AML-193 (cell line): ENCODE measurements around the gene NETO2.
"Not testable (repeated sequence)": the region's sequence is repeated elsewhere in the genome, so short reads cannot be mapped to it uniquely, and the experiment has no call there.

Experiments used
- DNase-seq, 2 experiments: peaks; one replicate each; lab custom pipeline; 2025; lab: John Stamatoyannopoulos, UW

Gene NETO2

DNA sequence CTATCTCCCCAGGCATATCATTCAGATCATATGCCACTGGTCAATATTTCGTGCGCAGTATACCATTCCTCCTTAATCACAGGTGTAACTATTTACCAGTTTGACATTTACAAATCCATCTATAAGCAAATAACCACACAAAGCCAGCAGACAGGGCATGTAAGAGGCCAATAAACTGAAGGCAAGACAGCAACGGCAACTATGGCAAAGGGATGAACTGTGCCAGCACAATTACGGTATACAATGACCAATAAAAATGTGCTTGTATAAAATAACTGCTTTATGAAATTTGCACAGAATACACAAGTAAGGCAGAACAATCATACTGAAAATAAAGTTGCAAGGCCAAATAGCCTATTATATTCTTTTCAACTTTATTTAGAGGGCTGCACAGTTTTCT, 9.2 kb downstream of the NETO2 start:
- no peak for DNase-seq

DNA sequence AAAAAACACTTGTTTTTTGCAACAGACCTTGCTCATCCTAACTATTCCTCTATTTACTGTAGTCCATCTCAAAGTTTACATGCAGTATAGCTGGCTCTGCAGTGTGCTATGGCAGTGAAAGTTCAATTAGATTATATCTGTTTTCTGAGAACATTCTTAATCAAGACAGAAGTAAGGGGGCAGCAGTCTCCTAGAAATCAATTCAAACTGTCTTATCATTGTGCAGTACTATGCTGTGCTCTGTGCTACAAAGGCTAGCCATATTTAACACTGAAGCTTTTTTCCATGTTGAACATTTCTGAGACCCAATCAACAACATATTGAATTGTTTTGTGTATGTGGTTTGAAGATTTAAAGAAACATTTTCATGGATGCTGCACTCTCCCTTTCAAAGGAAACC, 11.4 kb downstream of the NETO2 start:
- DNase-seq, result no peak

DNA sequence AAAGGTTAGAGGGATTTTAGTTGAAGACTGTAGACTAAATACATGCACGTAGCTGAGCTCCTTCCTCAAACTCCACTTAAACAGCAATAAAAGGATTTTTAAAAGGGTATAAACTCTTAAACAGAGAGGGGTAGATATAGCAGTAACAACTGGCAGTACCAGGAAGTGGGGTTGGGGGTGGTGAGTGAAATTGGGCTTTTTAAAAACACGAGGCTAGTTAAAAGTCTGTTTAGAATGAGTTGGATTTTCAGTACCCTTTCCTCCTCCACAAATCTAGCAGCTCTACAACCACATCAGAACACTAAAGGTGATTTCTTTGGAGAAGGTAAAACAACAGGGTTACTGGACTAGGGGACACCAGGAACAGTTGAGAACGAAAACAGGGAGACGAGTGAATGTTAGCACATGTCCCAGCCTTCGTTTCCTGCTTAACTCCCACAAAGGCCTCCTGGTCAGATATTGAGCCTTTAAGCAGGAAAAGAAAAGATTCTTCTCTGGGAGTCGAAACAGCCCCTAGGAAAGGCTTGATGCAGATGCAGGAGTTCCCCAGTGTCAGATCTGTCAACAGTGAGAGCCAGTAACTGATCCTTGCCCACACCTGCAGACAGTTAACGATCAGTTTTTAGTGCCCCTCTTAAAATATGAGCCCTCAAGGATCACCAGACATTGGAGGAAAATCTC, 13.8 kb downstream of the NETO2 start:
- DNase-seq, result no peak

DNA sequence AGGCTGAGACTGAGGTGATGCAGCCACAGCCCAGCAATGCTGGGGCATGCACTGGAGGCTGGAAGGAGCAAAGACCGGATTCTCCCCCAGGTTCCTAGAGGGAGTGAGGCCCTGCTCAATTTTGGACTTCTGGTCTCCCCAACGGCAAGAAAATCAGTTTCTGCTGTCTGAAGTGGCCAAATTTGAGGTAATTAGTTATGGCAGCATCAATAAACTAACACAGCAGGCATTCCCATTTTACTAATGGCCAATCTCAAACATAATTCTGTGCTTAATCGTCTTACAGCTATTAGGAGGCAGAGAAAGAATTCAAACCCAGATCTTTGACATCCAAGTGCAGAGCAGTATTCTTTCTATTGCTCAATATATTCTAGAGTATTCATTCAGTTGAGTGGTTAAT, 16.2 kb downstream of the NETO2 start:
- no peak for DNase-seq

DNA sequence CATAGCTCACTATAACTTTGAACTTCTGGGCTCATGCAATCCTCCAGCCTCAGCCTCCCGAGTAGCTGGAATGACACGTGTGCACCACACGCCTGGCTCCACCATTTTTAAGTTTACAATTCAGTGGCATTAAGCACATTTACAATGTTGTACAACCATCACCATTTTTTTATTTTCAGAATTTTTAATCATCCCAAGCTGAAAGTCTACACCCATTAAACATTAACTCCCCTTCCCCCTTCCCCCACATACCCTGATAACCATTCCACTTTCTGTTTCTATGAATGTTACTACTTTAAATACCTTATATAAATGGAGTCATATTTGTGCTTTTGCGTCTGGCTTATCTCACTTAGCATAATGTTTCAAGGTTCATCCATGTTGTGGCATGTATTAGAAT, 18.0 kb downstream of the NETO2 start:
- DNase-seq, result no peak

DNA sequence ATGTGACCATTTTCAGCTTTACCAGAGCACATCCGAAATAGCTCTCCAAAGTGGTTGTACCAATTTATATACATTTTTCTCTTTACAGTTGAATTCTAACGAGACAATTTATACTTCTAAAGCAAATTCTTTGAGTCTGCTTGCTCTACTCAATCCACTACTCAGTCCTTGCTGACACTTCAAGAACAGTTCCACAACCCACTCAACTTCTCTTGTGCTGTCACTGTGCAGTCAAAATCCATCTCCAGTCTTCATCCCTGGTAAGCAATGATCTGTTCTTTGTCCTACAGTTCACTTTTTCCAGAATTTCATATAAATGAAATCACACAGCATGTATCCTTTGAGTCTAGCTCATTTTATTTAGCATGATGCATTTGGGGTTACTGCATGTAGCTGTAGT, 30.6 kb downstream of the NETO2 start:
- no peak for DNase-seq

DNA sequence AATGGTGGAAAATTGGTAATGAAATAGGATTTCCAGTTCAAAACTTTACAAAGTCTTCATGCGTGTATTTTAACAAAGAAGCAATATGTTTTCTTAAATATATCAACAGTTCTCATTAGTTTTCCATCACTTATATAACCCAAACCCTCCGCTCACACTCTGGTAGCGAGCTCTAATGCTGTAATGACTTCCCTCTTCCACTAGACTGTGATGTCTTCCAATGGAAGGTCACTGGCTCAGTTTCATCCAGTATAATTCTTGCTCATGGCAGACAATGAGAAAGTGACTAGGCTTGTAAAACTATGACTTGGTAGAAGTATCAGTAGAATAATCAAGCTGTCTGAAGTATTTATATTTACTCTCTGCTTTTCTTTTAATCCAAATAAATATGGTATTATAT, 32.8 kb downstream of the NETO2 start:
- no peak for DNase-seq

DNA sequence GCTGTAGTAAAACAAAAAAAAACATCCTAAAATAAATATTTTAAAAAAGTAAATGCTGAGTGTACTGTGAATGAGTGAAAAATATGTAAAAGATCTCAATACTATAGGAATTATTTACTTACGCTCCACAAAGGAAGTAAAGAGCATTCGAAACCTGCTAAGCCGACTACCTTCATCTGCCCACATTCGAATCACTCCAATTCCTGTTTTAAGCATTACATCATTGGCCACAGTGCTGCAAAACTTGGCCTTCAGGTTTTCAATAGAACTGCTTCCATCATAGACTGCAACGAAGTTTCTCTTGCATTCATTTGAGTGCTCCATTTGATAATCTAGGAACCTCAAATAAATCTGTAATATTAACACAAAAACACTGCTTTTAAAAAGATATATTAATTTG, 34.4 kb downstream of the NETO2 start:
- DNase-seq, result no peak

DNA sequence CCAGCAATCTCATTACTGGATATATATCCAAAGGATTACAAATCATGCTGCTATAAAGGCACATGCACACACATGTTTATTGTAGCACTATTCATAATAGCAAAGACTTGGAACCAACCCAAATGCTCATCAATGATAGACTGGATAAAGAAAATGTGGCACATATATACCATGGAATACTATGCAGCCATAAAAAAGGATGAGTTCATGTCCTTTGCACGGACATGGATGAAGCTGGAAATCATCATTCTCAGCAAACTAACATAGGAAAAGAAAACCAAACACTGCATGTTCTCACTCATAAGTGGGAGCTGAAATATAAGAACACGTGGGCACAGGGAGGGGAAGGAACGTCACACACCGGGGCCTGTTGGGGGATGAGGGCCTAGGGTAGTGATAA, 40.8 kb downstream of the NETO2 start:
- DNase-seq, result not testable (repeated sequence)

DNA sequence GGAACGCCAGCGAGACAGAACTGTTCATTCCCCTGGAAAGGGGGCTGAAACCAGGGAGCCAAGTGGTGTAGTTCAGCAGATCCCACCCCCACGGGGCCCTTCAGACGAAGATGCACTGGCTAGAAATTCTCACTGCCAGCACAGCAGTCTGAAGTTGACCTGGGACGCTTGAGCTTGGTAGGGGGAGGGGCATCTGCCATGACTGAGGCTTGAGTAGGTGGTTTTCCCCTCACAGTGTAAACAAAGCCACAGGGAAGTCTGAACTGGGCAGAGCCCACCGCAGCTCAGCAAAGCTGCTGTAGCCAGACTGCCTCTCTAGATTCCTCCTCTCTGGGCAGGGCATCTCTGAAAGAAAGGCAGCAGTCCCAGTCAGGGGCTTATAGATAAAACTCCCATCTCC, 46.6 kb downstream of the NETO2 start:
- DNase-seq, result not testable (repeated sequence)

DNA sequence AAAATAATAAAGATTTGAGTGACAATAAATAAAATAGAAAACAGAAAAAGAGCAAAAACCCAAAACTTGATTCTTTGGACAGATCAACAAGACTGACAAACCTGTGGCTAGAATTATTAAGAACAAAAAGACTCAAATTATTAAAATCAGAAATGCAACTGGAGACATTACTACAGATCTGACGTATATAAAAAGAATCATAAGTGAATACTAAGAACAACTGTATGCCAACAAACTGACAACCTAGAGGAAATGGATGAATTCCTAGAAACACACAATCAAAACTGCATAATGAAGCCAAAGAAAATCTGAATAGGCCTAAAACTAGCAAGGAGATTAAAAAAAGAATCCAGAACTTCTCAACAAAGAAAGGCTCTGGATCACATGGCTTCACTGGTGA, 47.4 kb downstream of the NETO2 start:
- DNase-seq, result no peak

DNA sequence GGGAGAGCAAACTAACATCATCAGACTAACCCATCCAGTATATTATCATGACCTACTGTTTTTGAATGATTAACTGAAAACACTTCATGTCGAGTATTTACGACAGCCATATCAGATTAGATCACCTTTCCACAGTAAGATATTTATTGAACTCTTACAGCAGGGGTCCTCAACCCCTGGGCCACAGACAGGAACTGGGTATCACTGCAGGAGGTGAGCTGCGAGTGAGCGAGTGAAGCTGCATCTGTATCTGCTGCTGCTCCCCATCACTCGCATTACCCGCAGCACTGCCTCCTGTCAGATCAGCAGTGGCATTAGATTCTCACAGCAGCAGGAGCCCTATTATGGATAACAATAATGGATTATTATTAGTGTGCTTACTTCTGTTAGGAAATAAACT, 59.5 kb downstream of the NETO2 start:
- no peak for DNase-seq

DNA sequence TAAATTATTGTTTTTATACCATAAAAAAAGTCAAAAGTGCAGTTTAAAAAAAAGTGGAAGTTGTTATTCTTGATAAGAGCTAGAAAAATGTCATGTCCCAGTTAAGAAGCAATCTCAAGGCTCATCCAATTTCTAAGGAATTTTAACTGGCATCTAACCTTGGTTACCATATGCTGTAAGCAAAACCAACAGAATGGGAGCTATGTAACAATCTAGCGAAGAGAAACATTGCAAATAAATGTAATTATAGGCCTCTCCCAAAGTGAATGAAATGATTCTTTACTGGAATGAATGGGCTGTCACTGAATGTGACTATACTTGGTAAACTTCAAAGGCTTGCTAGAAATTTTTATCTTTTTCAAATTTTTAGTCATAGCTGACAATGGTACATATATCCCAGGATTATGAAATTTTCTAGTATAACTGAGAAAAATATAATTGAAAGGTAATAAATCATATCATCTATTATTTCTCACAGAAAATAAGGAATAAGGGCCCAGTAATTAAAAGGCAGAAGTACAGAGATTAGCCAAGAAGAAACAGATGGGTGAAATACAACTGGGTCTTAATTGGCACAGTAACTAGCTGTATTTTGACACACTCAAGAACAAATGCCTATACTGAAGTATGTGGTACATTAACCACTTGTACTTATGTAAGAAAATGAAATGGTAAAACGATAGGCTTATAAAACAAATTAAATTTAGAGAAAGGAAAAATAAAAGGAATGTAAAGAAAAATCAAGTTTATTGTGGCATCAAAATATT, 61.5 kb downstream of the NETO2 start:
- no peak for DNase-seq

DNA sequence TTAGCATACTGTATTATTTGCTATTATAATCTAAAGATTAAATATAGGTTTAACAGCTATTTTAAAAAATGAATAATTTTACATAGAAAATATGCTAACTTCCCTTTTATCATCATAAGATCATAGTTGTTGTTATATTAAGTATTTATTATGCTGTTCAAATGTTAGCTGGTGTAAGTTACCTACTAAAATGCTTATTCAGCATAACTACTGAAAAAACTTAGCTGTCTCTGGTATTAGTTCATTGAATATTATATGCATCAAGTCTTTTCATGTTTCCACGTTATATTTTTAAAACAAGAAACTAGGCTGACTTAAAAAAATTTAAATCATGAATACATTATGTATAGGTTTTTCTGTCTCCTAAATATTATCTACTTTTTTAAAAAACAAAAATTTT, 62.6 kb downstream of the NETO2 start:
- no peak for DNase-seq

DNA sequence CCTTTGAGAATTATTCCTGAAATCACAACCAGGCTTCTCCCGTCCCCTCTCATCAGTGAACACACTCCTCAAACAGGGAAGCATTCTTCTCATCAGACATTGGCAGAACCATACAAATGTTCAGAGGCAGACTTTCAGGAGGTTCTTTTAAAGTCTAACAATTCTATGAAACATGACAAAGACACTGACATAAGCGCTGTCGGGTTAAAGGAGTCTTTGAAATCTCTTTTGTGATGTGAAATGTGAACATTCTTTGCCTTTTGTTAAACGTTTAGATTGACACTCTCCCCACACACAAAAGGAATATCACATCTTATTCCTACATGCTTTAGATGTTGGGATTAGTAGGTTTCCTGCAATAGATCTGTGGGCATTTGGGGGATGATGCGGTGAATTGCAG, 63.9 kb downstream of the NETO2 start:
- no peak for DNase-seq

DNA sequence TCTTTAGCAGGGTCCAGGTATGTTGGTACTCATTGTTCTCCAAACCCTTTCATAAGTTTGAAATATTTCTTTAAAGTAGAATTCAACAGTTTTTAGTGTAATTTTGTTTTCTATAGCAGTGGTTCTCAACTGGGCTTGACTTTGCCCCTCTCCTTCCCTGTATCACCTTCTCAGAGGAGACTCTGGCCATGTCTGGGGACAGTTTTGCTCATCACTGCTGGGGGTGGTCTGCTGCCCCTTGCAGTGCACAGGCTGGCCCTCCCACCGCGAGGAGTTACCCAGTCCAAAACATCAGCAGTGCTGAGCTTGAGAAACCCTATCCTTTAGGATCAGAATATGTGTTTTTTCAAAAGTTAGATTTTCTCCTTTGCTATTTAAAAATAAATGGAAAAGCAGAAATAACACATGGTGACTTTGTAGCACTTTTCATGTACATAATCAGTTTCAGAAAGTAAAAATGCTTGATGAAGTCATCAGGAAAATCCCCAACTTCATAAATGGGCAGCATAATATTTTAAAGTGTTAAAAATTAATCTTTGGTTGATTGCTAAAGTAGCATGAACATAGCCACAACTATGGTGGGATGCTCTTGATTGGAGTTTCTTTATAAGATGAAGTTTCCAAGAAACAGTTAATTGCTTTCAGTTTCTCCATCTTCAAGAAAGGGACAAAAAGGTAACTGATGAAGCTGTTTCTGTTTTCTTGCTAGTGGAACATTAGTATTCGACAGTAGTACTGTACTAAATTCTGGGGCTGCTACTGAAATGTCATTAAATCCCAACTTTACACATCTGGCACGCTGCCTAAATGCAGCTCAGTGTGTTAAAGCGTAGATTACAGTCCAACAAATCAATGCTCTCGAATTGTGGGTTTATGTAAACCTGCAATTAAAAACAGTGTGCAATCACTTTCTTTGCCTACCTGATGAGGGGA, 70.3 kb downstream of the NETO2 start:
- DNase-seq, result no peak

DNA sequence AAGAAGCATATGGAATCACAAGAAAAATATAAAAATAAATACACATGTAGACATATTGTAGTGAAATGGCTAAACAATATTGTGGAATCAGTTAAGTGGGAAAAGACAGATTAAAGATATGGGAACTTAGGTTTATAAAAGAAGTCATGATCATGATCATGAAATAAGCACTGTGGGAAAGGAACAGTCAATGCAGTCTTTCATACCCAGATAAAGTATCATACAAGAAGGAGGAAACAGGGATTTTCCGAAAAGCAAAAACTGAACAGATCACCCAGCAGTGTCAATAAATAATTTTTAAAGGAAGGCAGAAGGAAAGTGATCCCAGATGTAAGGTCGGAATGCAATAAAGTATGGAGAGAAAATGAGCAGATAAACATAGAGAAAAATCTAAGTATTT, 71.6 kb downstream of the NETO2 start:
- no peak for DNase-seq

DNA sequence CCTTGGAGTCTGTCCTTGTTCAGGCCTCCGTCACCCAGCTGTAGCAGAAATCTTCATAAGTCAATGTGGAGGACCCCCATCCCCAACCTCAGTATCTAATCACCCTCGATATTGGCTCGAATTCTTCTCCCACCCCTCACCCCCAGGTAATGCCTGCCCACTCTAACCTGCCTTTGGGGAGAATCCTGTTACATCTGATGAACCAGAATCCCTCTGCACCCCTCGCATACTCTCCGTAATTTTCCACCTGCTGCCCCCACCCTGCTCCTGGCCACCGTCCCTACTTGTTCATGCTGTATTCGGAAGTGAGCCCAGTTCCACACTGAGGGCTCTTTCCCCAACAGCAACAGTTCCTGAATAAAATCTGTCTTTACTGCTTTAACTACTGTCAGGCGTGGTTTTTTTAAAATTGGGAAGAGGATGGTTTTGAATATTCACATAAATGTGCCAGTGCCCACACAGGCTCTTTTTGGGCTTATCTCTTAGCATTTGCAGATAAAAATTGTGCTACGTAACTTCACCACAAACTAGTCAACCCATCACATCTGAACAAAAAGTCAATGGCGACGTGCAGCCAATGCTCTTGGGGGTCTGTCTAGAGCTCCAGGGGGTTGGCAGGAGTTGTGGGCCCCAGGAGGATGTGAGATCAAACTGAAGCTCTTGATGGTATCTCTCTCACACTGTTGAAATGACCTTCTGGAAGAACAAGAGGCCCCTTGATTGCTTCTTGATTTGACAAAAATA, 73.7 kb downstream of the NETO2 start:
- no peak for DNase-seq

DNA sequence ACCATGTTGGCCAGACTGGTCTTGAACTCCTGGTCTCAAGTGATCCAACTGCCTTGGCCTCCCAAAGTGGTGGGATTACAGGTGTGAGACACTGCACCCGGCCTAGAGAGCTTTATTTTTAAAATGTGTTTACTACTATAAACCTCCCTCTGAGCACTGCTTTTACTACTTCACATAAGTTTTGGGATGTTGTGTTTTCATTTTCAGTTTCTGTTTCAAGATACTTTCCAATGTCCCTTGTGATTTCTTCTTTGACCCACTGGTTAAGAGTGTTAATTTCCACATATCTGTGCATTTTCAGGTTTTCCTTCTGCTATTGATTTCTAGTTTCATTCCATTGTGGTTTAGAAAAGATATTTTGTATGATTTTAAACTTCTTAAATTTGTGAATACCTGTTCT, 74.4 kb downstream of the NETO2 start:
- DNase-seq, result no peak

DNA sequence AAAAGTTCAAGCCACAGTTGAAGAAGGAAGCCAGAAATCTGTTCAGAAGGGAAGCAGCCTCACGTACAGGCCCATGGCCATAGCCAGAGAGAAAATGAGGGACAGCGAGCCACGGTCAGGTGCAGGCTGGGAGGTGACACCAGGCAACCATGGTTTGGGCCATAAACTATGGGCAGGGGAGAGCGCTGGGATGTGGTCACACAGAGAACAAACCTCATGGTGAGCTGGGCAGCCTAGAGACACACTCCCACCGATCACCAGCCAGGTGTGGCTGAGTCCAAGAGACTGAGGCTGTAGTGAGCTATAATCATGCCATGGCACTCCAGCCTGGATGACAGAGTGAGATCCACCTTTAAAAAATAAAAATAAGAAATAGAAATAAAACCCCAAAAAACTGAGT, 76.5 kb downstream of the NETO2 start:
- no peak for DNase-seq

DNA sequence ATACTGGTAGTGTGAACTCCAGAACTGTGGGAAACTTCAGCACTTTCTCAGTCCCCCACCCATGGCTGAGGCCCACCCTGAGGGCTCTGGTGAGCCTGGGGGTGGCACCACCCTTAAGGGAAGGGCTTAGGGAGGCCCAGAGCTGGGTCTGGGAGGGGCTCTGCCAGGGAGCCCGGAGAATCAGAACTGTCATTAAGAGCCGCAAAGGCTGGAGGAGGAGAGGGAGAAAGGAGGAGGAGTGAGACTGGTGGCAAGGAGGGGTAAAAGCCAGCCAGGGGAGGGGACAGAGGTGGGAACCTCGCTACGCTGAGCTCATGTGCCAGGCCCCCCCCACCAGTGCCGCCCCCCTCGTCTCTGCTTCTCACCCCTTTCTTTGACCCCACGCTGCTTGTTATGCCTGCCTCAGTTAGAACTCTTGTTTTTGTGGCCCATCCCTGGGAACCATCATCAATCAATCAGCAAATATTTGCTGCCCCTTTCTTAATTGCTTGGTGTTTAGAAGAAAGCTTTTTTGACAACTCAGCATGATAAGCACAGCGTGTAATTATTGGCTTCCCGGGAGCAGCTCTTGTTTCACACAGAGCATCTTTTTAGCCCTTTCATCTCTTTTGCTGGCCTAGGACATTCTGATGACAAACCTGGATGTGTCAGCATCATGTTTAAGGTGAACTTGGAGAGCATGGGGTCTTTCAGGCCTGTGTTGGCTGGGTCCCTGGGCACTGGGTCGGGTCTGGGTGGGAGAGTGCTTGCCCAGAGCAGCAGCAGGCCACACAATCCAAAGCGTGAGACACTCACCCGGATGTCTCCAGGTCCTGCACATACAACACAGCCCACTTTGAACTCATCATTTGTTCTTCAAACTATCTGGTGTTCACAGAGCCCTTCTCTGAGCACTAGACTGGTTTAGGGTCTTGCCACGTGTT, 77.7 kb downstream of the NETO2 start:
- no peak for DNase-seq
